Liver (tissue), 9 donors: ENCODE results near the gene CDH4. TPM values are rescaled to one million over a fixed set of nuclear protein-coding genes. Genes with fewer than 3 reads are reported as not detected.

Source experiments
- DNase-seq: peaks from one replicate; pipeline ENCODE4 v3.0.0-alpha.2; 2017; ENCODE audit warnings: low spot score
- H3K27ac ChIP-seq, 2 donors: one replicate each; pipeline ENCODE4 v1.7.0; 2013; ENCODE audit warnings: inconsistent platforms in 2 of 2, low read length in 2 of 2, control low read depth in 1 of 2, low read depth in 1 of 2, mild to moderate bottlenecking in 1 of 2
- H3K27me3 ChIP-seq, 4 donors: one replicate each; pipeline versions ENCODE4 v1.6.1 to v1.7.0; 2013; ENCODE audit warnings: low read length in 3 of 4, inconsistent platforms in 1 of 4, mild to moderate bottlenecking in 1 of 4, moderate library complexity in 1 of 4; ENCODE audit not compliant: control insufficient read depth in 4 of 4, insufficient read depth in 4 of 4
- H3K36me3 ChIP-seq, 4 donors: one replicate each; pipeline versions ENCODE4 v1.6.1 to v1.7.0; 2013; ENCODE audit warnings: low read length in 3 of 4, mild to moderate bottlenecking in 3 of 4, low read depth in 1 of 4, moderate library complexity in 1 of 4; ENCODE audit not compliant: control insufficient read depth in 4 of 4, insufficient read depth in 3 of 4
- H3K4me1 ChIP-seq, 4 donors: one replicate each; pipeline versions ENCODE4 v1.6.1 to v1.7.0; 2013; ENCODE audit warnings: low read length in 3 of 4, mild to moderate bottlenecking in 3 of 4, moderate library complexity in 1 of 4; ENCODE audit not compliant: control insufficient read depth in 4 of 4, insufficient read depth in 4 of 4
- H3K4me3 ChIP-seq, 3 donors: one replicate each; pipeline versions ENCODE4 v1.6.1 to v1.7.0; 2013; ENCODE audit warnings: low read length in 3 of 3, control low read depth in 1 of 3, low read depth in 1 of 3, mild to moderate bottlenecking in 1 of 3
- H3K9ac ChIP-seq, 2 donors: one replicate each; pipeline ENCODE4 v1.7.0; 2013; ENCODE audit warnings: low read length in 2 of 2, mild to moderate bottlenecking in 2 of 2, moderate library complexity in 2 of 2, control low read depth in 1 of 2, low read depth in 1 of 2
- H3K9me3 ChIP-seq, 4 donors: one replicate each; pipeline versions ENCODE4 v1.6.1 to v1.7.0; 2013; ENCODE audit warnings: low read length in 3 of 4; ENCODE audit not compliant: control insufficient read depth in 4 of 4
- ATF3 ChIP-seq: IDR thresholded peaks from 2 replicates; pipeline ENCODE4 v1.6.1; 2016; ENCODE audit warnings: antibody characterized with exemption
- CTCF ChIP-seq: fragments of 150-350 bp; IDR thresholded peaks from 2 replicates; pipeline ENCODE4 v1.5.1; 2017; ENCODE audit warnings: improper control_type of control experiment, low read depth, low read length; ENCODE audit not compliant: missing input control
- EGR1 ChIP-seq, 2 donors: IDR thresholded peaks; 2 replicates each; pipeline ENCODE4 v1.6.1; 2016 to 2018; ENCODE audit warnings: antibody characterized with exemption in 2 of 2, low read depth in 2 of 2
- FOXA1 ChIP-seq: IDR thresholded peaks from 2 replicates; pipeline ENCODE4 v1.6.1; 2016; ENCODE audit warnings: antibody characterized with exemption
- FOXA2 ChIP-seq: IDR thresholded peaks from 2 replicates; pipeline ENCODE4 v1.6.1; 2016; ENCODE audit warnings: antibody characterized with exemption
- GABPA ChIP-seq, 2 donors: IDR thresholded peaks in 1 of 2; conservative IDR thresholded peaks in 1 of 2; 2 replicates each; pipeline ENCODE4 v1.6.1; 2016; ENCODE audit warnings: antibody characterized with exemption in 2 of 2, mild to moderate bottlenecking in 1 of 2, moderate library complexity in 1 of 2
- HNF4A ChIP-seq, 2 donors: conservative IDR thresholded peaks; 2 replicates each; pipeline ENCODE4 v1.6.1; 2016; ENCODE audit warnings: antibody characterized with exemption in 2 of 2, mild to moderate bottlenecking in 2 of 2
- HNF4G ChIP-seq: IDR thresholded peaks from 2 replicates; pipeline ENCODE4 v1.6.1; 2016; ENCODE audit warnings: antibody characterized with exemption
- JUND ChIP-seq, 2 donors: IDR thresholded peaks; 2 replicates each; pipeline ENCODE4 v1.6.1; 2016; ENCODE audit warnings: antibody characterized with exemption in 2 of 2
- MAX ChIP-seq: IDR thresholded peaks from 2 replicates; pipeline ENCODE4 v1.6.1; 2016; ENCODE audit warnings: antibody characterized with exemption
- NR2F2 ChIP-seq: IDR thresholded peaks from 2 replicates; pipeline ENCODE4 v1.6.1; 2016; ENCODE audit warnings: antibody characterized with exemption
- REST ChIP-seq: IDR thresholded peaks from 2 replicates; pipeline ENCODE4 v1.6.1; 2016; ENCODE audit warnings: antibody characterized with exemption, mild to moderate bottlenecking
- RXRA ChIP-seq, 2 donors: IDR thresholded peaks; 2 replicates each; pipeline ENCODE4 v1.6.1; 2017 to 2018; ENCODE audit warnings: antibody characterized with exemption in 2 of 2, mild to moderate bottlenecking in 1 of 2
- SP1 ChIP-seq: IDR thresholded peaks from 2 replicates; pipeline ENCODE4 v1.6.1; 2018; ENCODE audit warnings: antibody characterized with exemption, mild to moderate bottlenecking
- TAF1 ChIP-seq: conservative IDR thresholded peaks from 2 replicates; pipeline ENCODE4 v1.6.1; 2016; ENCODE audit warnings: antibody characterized with exemption, mild to moderate bottlenecking
- YY1 ChIP-seq: IDR thresholded peaks from 2 replicates; pipeline ENCODE4 v1.6.1; 2016; ENCODE audit warnings: antibody characterized with exemption, mild to moderate bottlenecking
- ZBTB33 ChIP-seq: IDR thresholded peaks from 2 replicates; pipeline ENCODE4 v1.6.1; 2016; ENCODE audit warnings: antibody characterized with exemption
- WGBS: extraction: QIAGEN DNeasy Blood & Tissue Kit; methylation state at CpG from one replicate; pipeline ENCODE4 v1.1.7; 2013; 5-methylcytosine and 5-hydroxymethylcytosine counted together
- polyA plus RNA-seq, 2 donors: library from polyadenylated mRNA; stranded (reverse) in 1 of 2; unstranded in 1 of 2; fragments of 200-250 nt in 1 of 2; fragments of >200 nt in 1 of 2; fragmentation: Nextera tagmentation in 1 of 2; extraction: Ambion mirVana in 1 of 2; gene quantifications; one replicate each; pipeline versions ENCODE4 v1.2.1 to v1.2.3, GENCODE V29; 2013 to 2015
- total RNA-seq, 2 donors: library from RNA; depleted of rRNA; stranded (reverse); fragments of >200 nt; gene quantifications; one replicate each; pipeline ENCODE4 v1.2.3, GENCODE V29; 2014
- donor health status: healthy.
- donor health status: healthy.
- donor health status: healthy.
- donor health status: healthy.
- donor health status: healthy.

CDH4 gene
- total and polyA plus RNA-seq, 4 donors = 0.03 to 0.25 (median 0.19) TPM; not detected in 1

- no peaks in the 10 kb centered on the region for H3K27me3 ChIP-seq
- H3K36me3 ChIP-seq = no peaks in the 10 kb centered on the region
- H3K4me3 ChIP-seq = no peak overlapping the region
- H3K9me3 ChIP-seq = no peaks in the 10 kb centered on the region
- H3K9ac ChIP-seq = no peak overlapping the region
- TF ChIP-seq EGR1 (IDR thresholded peaks at IDR 0.05; ENCODE audit: low read depth in 2 of 2) (no peak), CTCF (no peak), ZBTB33 (no peak), YY1 (no peak), GABPA (IDR thresholded peaks at IDR 0.05 in 1 of 2, conservative IDR thresholded peaks at IDR 0.05 in 1 of 2) (no peak), SP1 (no peak), TAF1 (no peak), ATF3 (no peak), MAX (no peak), NR2F2 (no peak), FOXA1 (no peak), JUND (IDR thresholded peaks at IDR 0.05) (no peak)
- WGBS = 51% methylated on average over 29 of the region's 29 CpGs
- no peak overlapping the region for H3K27ac ChIP-seq
- DNase-seq = no peak
- no peaks in the 10 kb centered on the region for H3K4me1 ChIP-seq
Observed at GRCh38 chr20:61900011-61900944, 648.2 kb downstream of the CDH4 start.

- Histone ChIP-seq H3K9me3 (no peaks in the 10 kb centered on the region), H3K9ac (no peak overlapping the region), H3K36me3 (no peaks in the 10 kb centered on the region), H3K27ac (no peak overlapping the region), H3K27me3 (no peaks in the 10 kb centered on the region), H3K4me1 (no peaks in the 10 kb centered on the region), H3K4me3 (no peak overlapping the region)
- whole genome bisulfite sequencing = 45% methylated on average over 4 of the region's 4 CpGs
- no peak for DNase-seq
- TF ChIP-seq NR2F2 = no peak
- TF ChIP-seq HNF4A (conservative IDR thresholded peaks at IDR 0.05) = no peak
- TF ChIP-seq EGR1 (IDR thresholded peaks at IDR 0.05; ENCODE audit: low read depth in 2 of 2) = no peak
- TF ChIP-seq GABPA (IDR thresholded peaks at IDR 0.05 in 1 of 2, conservative IDR thresholded peaks at IDR 0.05 in 1 of 2) = no peak
- TF ChIP-seq RXRA (IDR thresholded peaks at IDR 0.05) = no peak
- TF ChIP-seq TAF1 = no peak
- no peak for TF ChIP-seq ZBTB33
- TF ChIP-seq ATF3 = no peak
- no peak for TF ChIP-seq SP1
- no peak for TF ChIP-seq REST
- TF ChIP-seq MAX = no peak
- no peak for TF ChIP-seq FOXA2
- TF ChIP-seq HNF4G = no peak
- TF ChIP-seq CTCF = no peak
- TF ChIP-seq FOXA1 = no peak
Observed at GRCh38 chr20:61900945-61901293, 648.9 kb downstream of the CDH4 start.
